Measurements from ENCODE around the gene ZNF451. TPM values are rescaled to one million over a fixed set of nuclear protein-coding genes. Genes with fewer than 3 reads are reported as not detected.

ZNF451 gene
- total RNA-seq, 1 donor from 2014 or later: 69.3 TPM

GRCh38 chr6:57174511-57174907, 84.5 kb downstream of the ZNF451 start:
- H3K27me3 ChIP-seq (ENCODE audit: insufficient read depth, low read length): no peaks in the 10 kb centered on the region
- peak overlapping the region; percentile 61 for H3K27ac ChIP-seq (ENCODE audit: low read depth, low read length)
- peaks cover 3% of the 10 kb centered on the region for H3K36me3 Mint-ChIP-seq (ENCODE audit: low read depth, unreplicated experiment)
- H3K79me2 ChIP-seq (ENCODE audit: insufficient read depth, low read length): peaks cover 71% of the 10 kb centered on the region
- no peaks in the 10 kb centered on the region for H3K9me3 Mint-ChIP-seq (ENCODE audit: unreplicated experiment)
- peaks cover 14% of the 10 kb centered on the region for H3K4me1 ChIP-seq (ENCODE audit: insufficient read depth, low read length)
- peak overlapping the region; percentile 88 for H3K4me2 ChIP-seq (ENCODE audit: low read length)
- peaks cover 22% of the 10 kb centered on the region for H4K20me1 ChIP-seq (ENCODE audit: insufficient read depth, low read length)
- FAIRE-seq (no peak), DNase-seq (ENCODE audit: low read depth) (no peak)
- TF ChIP-seq EZH2 (IDR thresholded peaks at IDR 0.05; ENCODE audit: insufficient read depth, low read length): no peak
- TF ChIP-seq, protein P1, sequence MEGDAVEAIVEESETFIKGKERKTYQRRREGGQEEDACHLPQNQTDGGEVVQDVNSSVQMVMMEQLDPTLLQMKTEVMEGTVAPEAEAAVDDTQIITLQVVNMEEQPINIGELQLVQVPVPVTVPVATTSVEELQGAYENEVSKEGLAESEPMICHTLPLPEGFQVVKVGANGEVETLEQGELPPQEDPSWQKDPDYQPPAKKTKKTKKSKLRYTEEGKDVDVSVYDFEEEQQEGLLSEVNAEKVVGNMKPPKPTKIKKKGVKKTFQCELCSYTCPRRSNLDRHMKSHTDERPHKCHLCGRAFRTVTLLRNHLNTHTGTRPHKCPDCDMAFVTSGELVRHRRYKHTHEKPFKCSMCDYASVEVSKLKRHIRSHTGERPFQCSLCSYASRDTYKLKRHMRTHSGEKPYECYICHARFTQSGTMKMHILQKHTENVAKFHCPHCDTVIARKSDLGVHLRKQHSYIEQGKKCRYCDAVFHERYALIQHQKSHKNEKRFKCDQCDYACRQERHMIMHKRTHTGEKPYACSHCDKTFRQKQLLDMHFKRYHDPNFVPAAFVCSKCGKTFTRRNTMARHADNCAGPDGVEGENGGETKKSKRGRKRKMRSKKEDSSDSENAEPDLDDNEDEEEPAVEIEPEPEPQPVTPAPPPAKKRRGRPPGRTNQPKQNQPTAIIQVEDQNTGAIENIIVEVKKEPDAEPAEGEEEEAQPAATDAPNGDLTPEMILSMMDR (IDR thresholded peaks at IDR 0.05; ENCODE audit: insufficient read depth, low read depth, low read length): no peak
- H3K9ac ChIP-seq (ENCODE audit: low read length): peak overlapping the region; percentile 92
- H3K4me3 ChIP-seq (ENCODE audit: insufficient read depth, low read depth, low read length): peak overlapping the region; percentile 72
- H3K9me3 ChIP-seq (ENCODE audit: insufficient read depth, low read depth, low read length): no peaks in the 10 kb centered on the region
- H3K36me3 ChIP-seq (ENCODE audit: insufficient read depth, low read length): peaks cover 4% of the 10 kb centered on the region
- H3K27ac Mint-ChIP-seq (ENCODE audit: unreplicated experiment): peak overlapping the region; percentile 85
- peak overlapping the region; percentile 97 for H3K4me3 Mint-ChIP-seq (ENCODE audit: unreplicated experiment)
- H3K4me1 Mint-ChIP-seq (ENCODE audit: low read depth, unreplicated experiment): peaks cover 18% of the 10 kb centered on the region
- no peaks in the 10 kb centered on the region for H3K27me3 Mint-ChIP-seq (ENCODE audit: low read depth, unreplicated experiment)
- no peak overlapping the region for H2AFZ ChIP-seq (ENCODE audit: low read depth, low read length)

GRCh38 chr6:57177545-57178265, 87.7 kb downstream of the ZNF451 start:
- no peak for FAIRE-seq
- H3K4me3 ChIP-seq (ENCODE audit: insufficient read depth, low read depth, low read length): no peak overlapping the region

More at GRCh38 chr6:57177545-57178265, 87.7 kb downstream of the ZNF451 start:
- H3K27ac ChIP-seq (ENCODE audit: low read depth, low read length): no peak overlapping the region
- H3K27me3 ChIP-seq (ENCODE audit: insufficient read depth, low read length): no peaks in the 10 kb centered on the region
- peaks cover 11% of the 10 kb centered on the region for H3K4me1 ChIP-seq (ENCODE audit: insufficient read depth, low read length)
- no peak overlapping the region for H3K4me2 ChIP-seq (ENCODE audit: low read length)
- H3K27me3 Mint-ChIP-seq (ENCODE audit: low read depth, unreplicated experiment): no peaks in the 10 kb centered on the region
- H4K20me1 ChIP-seq (ENCODE audit: insufficient read depth, low read length): peaks cover 36% of the 10 kb centered on the region
- peaks cover 24% of the 10 kb centered on the region for H3K4me1 Mint-ChIP-seq (ENCODE audit: low read depth, unreplicated experiment)
- H3K36me3 Mint-ChIP-seq (ENCODE audit: low read depth, unreplicated experiment): peaks cover 3% of the 10 kb centered on the region
- H3K27ac Mint-ChIP-seq (ENCODE audit: unreplicated experiment): no peak overlapping the region
- peaks cover 12% of the 10 kb centered on the region for H3K36me3 ChIP-seq (ENCODE audit: insufficient read depth, low read length)
- TF ChIP-seq, protein P1 (IDR thresholded peaks at IDR 0.05; ENCODE audit: insufficient read depth, low read depth, low read length): no peak
- TF ChIP-seq EZH2 (IDR thresholded peaks at IDR 0.05; ENCODE audit: insufficient read depth, low read length): no peak
- H2AFZ ChIP-seq (ENCODE audit: low read depth, low read length): no peak overlapping the region
- H3K4me3 Mint-ChIP-seq (ENCODE audit: unreplicated experiment): no peak overlapping the region
- H3K9ac ChIP-seq (ENCODE audit: low read length): no peak overlapping the region
- H3K79me2 ChIP-seq (ENCODE audit: insufficient read depth, low read length): peaks cover 95% of the 10 kb centered on the region
- DNase-seq (ENCODE audit: low read depth): no peak
- no peaks in the 10 kb centered on the region for H3K9me3 Mint-ChIP-seq (ENCODE audit: unreplicated experiment)
- H3K9me3 ChIP-seq (ENCODE audit: insufficient read depth, low read depth, low read length): no peaks in the 10 kb centered on the region

Data from astrocyte (in vitro differentiated cells and primary cell).